Thyroid gland (tissue), 4 donors: ENCODE results near the gene SPP2.

Experiments used
- POLR2A ChIP-seq, 2 donors: fragments of 450-650 bp; IDR thresholded peaks; one replicate each; pipeline ENCODE4 v1.6.1; 2017; ENCODE audit warnings: antibody characterized with exemption in 2 of 2, mild to moderate bottlenecking in 2 of 2, moderate library complexity in 1 of 2
- TF ChIP-seq, protein P1 (sequence below), 6 experiments: fragments of 200-600 bp in 3 of 6; fragments of 450-650 bp in 3 of 6; sonication (generic) in 3 of 6; IDR thresholded peaks; one replicate each; pipeline ENCODE4 v1.5.1; 2016 to 2019; ENCODE audit warnings: antibody characterized with exemption in 6 of 6, mild to moderate bottlenecking in 2 of 6, inconsistent platforms in 1 of 6, moderate library complexity in 1 of 6

DNA sequence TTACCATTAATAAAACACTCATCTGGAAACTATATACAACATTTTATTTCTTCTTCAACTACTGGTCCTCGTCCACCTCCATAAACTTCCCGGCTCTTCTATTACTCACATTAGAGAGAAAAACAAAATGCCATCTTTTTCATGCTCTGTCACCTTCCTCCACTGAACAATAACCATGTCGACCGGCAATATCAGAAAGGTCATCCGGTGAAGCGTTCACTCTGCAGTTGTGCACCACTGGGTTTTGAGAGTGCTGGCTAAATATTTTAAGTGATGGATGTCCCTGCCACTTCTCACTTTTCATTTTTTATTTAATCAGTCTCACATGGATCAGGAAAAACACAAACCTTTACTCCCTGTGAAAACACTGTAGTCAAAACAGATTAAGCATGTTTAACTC is 48.2 kb downstream of the SPP2 start:
- TF ChIP-seq, protein P1, sequence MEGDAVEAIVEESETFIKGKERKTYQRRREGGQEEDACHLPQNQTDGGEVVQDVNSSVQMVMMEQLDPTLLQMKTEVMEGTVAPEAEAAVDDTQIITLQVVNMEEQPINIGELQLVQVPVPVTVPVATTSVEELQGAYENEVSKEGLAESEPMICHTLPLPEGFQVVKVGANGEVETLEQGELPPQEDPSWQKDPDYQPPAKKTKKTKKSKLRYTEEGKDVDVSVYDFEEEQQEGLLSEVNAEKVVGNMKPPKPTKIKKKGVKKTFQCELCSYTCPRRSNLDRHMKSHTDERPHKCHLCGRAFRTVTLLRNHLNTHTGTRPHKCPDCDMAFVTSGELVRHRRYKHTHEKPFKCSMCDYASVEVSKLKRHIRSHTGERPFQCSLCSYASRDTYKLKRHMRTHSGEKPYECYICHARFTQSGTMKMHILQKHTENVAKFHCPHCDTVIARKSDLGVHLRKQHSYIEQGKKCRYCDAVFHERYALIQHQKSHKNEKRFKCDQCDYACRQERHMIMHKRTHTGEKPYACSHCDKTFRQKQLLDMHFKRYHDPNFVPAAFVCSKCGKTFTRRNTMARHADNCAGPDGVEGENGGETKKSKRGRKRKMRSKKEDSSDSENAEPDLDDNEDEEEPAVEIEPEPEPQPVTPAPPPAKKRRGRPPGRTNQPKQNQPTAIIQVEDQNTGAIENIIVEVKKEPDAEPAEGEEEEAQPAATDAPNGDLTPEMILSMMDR (IDR thresholded peaks at IDR 0.05), result no peak
- no peak for TF ChIP-seq POLR2A (IDR thresholded peaks at IDR 0.05)
